HCT116 (cell line): ENCODE results near the gene SUFU. TPM values are rescaled to one million over a fixed set of nuclear protein-coding genes. Genes with fewer than 3 reads are reported as not detected.

ENCODE experiments used
- ATAC-seq: fragments of 200-7000 bp; cut with Tn5 transposase; 2 replicates; pipeline ENCODE4 v1.9.1; 2020; ENCODE audit warnings: mild to moderate bottlenecking, moderate library complexity
- BruUV-seq: library from RNA; stranded (reverse); fragments of 400-500 nt; replicated peaks from 2 replicates; lab custom pipeline; 2021; lab: Mats Ljungman, UMichigan
- CTCF ChIA-PET: fragments of 300-600 bp; sonication (Branson Sonifier 250); formaldehyde crosslinking; loops from one replicate; lab custom pipeline; 2021; ENCODE audit warnings: antibody characterized with exemption; lab: Charles Lee
- POLR2A ChIA-PET: fragments of 300-600, 350-600 bp; sonication (Branson Sonifier 250); formaldehyde crosslinking; loops from one replicate; lab custom pipeline; 2021; ENCODE audit warnings: antibody characterized with exemption; lab: Charles Lee
- RAD21 ChIA-PET, 2 experiments: fragments of 300-600 bp; sonication (Branson Sonifier 250); formaldehyde crosslinking; loops; one replicate each; lab custom pipeline; 2023; ENCODE audit warnings: low total read pairs in 2 of 2; ENCODE audit not compliant: uncharacterized antibody in 2 of 2, unreplicated experiment in 2 of 2, low non-redundant PET in 1 of 2; lab: Charles Lee
- DNase-seq: peaks from one replicate; pipeline ENCODE4 v3.0.0-alpha.2; 2010; ENCODE audit warnings: low read depth, low spot score
- H2AFZ ChIP-seq: fragments of 200-600 bp; shearing (Covaris generic), sonication (generic); 2 replicates; pipeline ENCODE4 v1.6.1; 2017; ENCODE audit warnings: low read depth, mixed run types, mixed read lengths, antibody characterized with exemption, low read length; ENCODE audit not compliant: poor library complexity, severe bottlenecking
- H3K27ac ChIP-seq: 2 replicates; pipeline ENCODE4 v1.5.1; 2012; ENCODE audit warnings: low read depth, low read length
- H3K27me3 ChIP-seq: fragments of 200-600 bp; sonication (generic); 2 replicates; pipeline ENCODE4 v1.6.1; 2016; ENCODE audit warnings: mixed run types, low read length, mixed read lengths; ENCODE audit not compliant: insufficient read depth
- H3K36me3 ChIP-seq, 2 experiments: fragments of 200-500 bp in 1 of 2; fragments of 200-600 bp in 1 of 2; sonication (Bioruptor generic) in 1 of 2; sonication (generic) in 1 of 2; 2 replicates each; pipeline versions ENCODE4 v1.5.1 to v1.6.1; 2014 to 2016; ENCODE audit warnings: low read length in 2 of 2, inconsistent platforms in 1 of 2, mixed read lengths in 1 of 2, mixed run types in 1 of 2; ENCODE audit not compliant: insufficient read depth in 2 of 2, control insufficient read depth in 1 of 2
- H3K4me1 ChIP-seq, 2 experiments: fragments of 200-600 bp in 1 of 2; sonication (generic) in 1 of 2; 2 replicates each; pipeline versions ENCODE4 v1.5.1 to v1.6.1; 2012 to 2017; ENCODE audit warnings: low read length in 2 of 2, inconsistent platforms in 1 of 2, mild to moderate bottlenecking in 1 of 2, mixed read lengths in 1 of 2, mixed run types in 1 of 2, moderate library complexity in 1 of 2; ENCODE audit not compliant: insufficient read depth in 2 of 2, control insufficient read depth in 1 of 2
- H3K4me2 ChIP-seq: fragments of 200-600 bp; sonication (generic); 2 replicates; pipeline ENCODE4 v1.6.1; 2017; ENCODE audit warnings: mixed run types, low read length, mixed read lengths
- H3K4me3 ChIP-seq, 2 experiments: fragments of 200-600 bp in 1 of 2; sonication (generic) in 1 of 2; replicated peaks in 1 of 2; 2 replicates each; pipeline ENCODE4 v1.5.1; 2011 to 2016; ENCODE audit warnings: low read length in 2 of 2, control low read depth in 1 of 2, low read depth in 1 of 2, mild to moderate bottlenecking in 1 of 2, mixed read lengths in 1 of 2, mixed run types in 1 of 2
- H3K79me2 ChIP-seq: fragments of 200-600 bp; sonication (generic); 2 replicates; pipeline ENCODE4 v1.6.1; 2017; ENCODE audit warnings: mild to moderate bottlenecking, mixed run types, low read length, moderate library complexity, mixed read lengths; ENCODE audit not compliant: insufficient read depth
- H3K9ac ChIP-seq: fragments of 200-600 bp; sonication (generic); 2 replicates; pipeline ENCODE4 v1.6.1; 2016; ENCODE audit warnings: low read length, mixed read lengths
- H3K9me2 ChIP-seq: fragments of 200-600 bp; sonication (generic), shearing (Covaris generic); 2 replicates; pipeline ENCODE4 v1.6.1; 2017; ENCODE audit warnings: mixed run types, mild to moderate bottlenecking, moderate library complexity; ENCODE audit not compliant: insufficient read depth
- H3K9me3 ChIP-seq, 2 experiments: fragments of 200-500 bp in 1 of 2; fragments of 200-600 bp in 1 of 2; sonication (Bioruptor generic) in 1 of 2; sonication (generic) in 1 of 2; 2 replicates each; pipeline ENCODE4 v1.6.1; 2014 to 2017; ENCODE audit warnings: low read length in 2 of 2, mixed read lengths in 2 of 2, inconsistent platforms in 1 of 2, low read depth in 1 of 2, mild to moderate bottlenecking in 1 of 2, mixed run types in 1 of 2, moderate library complexity in 1 of 2; ENCODE audit not compliant: control insufficient read depth in 1 of 2, insufficient read depth in 1 of 2
- H4K20me1 ChIP-seq: fragments of 200-600 bp; sonication (generic), shearing (Covaris generic); 2 replicates; pipeline ENCODE4 v1.6.1; 2017; ENCODE audit warnings: mixed run types, mild to moderate bottlenecking, moderate library complexity; ENCODE audit not compliant: insufficient read depth
- EGR1 ChIP-seq: IDR thresholded peaks from 2 replicates; pipeline ENCODE4 v1.6.1; 2012; ENCODE audit warnings: low read depth
- FOSL1 ChIP-seq: IDR thresholded peaks from 2 replicates; pipeline ENCODE4 v1.6.1; 2012; ENCODE audit warnings: low read depth
- POLR2A ChIP-seq: IDR thresholded peaks from 2 replicates; pipeline ENCODE4 v1.7.0; 2011; ENCODE audit warnings: borderline replicate concordance; ENCODE audit not compliant: insufficient read depth, insufficient read length; ENCODE audit errors: extremely low read depth
- POLR2AphosphoS5 ChIP-seq: IDR thresholded peaks from 2 replicates; pipeline ENCODE4 v1.6.1; 2011; ENCODE audit warnings: mild to moderate bottlenecking, low read depth, low read length, moderate library complexity
- RAD21 ChIP-seq: IDR thresholded peaks from 2 replicates; pipeline ENCODE4 v1.6.1; 2012; ENCODE audit warnings: low read depth, mild to moderate bottlenecking
- SP1 ChIP-seq: IDR thresholded peaks from 2 replicates; pipeline ENCODE4 v1.6.1; 2012; ENCODE audit warnings: low read depth
- TCF7L2 ChIP-seq: IDR thresholded peaks from 2 replicates; pipeline ENCODE4 v1.7.0; 2011; ENCODE audit warnings: borderline replicate concordance, inconsistent platforms; ENCODE audit not compliant: insufficient read depth, insufficient read length; ENCODE audit errors: extremely low read depth
- intact Hi-C: fragments of 100-400 bp; cut with micrococcal nuclease; formaldehyde crosslinking; loops from 2 replicates; pipeline ENCODE4 v1.10.0; 2022
- total RNA-seq: library from RNA; stranded (reverse); gene quantifications from one replicate; pipeline ENCODE4 v1.2.1, GENCODE V29; 2021; ENCODE audit not compliant: unreplicated experiment
- TF ChIP-seq, protein P1 (sequence below), 3 experiments: fragments of 200-600 bp in 1 of 3; sonication (generic) in 1 of 3; IDR thresholded peaks in 2 of 3; conservative IDR thresholded peaks in 1 of 3; 2 replicates each; pipeline ENCODE4 v1.5.1; 2012 to 2017; ENCODE audit warnings: low read depth in 2 of 3, low read length in 2 of 3, antibody characterized with exemption in 1 of 3, borderline replicate concordance in 1 of 3, control low read depth in 1 of 3, mild to moderate bottlenecking in 1 of 3, mixed read lengths in 1 of 3, mixed run types in 1 of 3, moderate library complexity in 1 of 3; ENCODE audit not compliant: insufficient read depth in 1 of 3
- TF ChIP-seq, protein P2 (sequence below): IDR thresholded peaks from 2 replicates; pipeline ENCODE4 v1.6.1; 2011; ENCODE audit warnings: mild to moderate bottlenecking, low read length, moderate library complexity; ENCODE audit not compliant: insufficient replicate concordance; ENCODE audit errors: extremely low read depth
- TF ChIP-seq, protein P3 (sequence below): IDR thresholded peaks from 2 replicates; pipeline ENCODE4 v1.6.1; 2012

The SUFU gene
- total RNA-seq, 1 experiment from 2014 or later, result 18.8 TPM

DNA sequence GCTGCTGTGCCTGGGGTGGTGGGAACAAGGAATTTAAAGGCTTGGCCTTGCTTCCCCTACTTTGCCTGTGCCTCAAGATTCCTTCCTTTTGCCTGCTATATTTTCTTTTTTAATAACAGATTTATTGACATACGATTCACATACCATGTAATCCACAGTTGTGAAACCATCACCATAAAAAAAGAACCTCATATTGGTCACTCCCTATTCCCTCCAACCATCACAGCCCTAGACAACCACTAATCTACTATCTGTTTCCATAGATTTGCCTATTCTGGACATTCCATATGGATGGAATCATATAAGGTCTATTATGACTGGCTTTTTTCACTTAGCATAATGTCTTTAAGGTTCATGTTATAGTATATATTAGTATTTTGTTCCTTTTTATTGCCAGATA is 81.3 kb downstream of the SUFU start:
- POLR2A ChIA-PET, result no interaction called here
- H3K4me2 ChIP-seq, result no peak overlapping the region
- H3K4me1 ChIP-seq, result peaks cover 0 to 3% of the 10 kb centered on the region in 2 experiments; a peak in 1 of 4 replicates
- H3K27ac ChIP-seq, result no peak overlapping the region
- no peak for TF ChIP-seq RAD21
- no peak for TF ChIP-seq TCF7L2
- TF ChIP-seq POLR2AphosphoS5, result no peak
- TF ChIP-seq FOSL1, result no peak
- no peak for TF ChIP-seq EGR1
- TF ChIP-seq, protein P1, sequence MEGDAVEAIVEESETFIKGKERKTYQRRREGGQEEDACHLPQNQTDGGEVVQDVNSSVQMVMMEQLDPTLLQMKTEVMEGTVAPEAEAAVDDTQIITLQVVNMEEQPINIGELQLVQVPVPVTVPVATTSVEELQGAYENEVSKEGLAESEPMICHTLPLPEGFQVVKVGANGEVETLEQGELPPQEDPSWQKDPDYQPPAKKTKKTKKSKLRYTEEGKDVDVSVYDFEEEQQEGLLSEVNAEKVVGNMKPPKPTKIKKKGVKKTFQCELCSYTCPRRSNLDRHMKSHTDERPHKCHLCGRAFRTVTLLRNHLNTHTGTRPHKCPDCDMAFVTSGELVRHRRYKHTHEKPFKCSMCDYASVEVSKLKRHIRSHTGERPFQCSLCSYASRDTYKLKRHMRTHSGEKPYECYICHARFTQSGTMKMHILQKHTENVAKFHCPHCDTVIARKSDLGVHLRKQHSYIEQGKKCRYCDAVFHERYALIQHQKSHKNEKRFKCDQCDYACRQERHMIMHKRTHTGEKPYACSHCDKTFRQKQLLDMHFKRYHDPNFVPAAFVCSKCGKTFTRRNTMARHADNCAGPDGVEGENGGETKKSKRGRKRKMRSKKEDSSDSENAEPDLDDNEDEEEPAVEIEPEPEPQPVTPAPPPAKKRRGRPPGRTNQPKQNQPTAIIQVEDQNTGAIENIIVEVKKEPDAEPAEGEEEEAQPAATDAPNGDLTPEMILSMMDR (IDR thresholded peaks at IDR 0.05 in 2 of 3, conservative IDR thresholded peaks at IDR 0.05 in 1 of 3; ENCODE audit: borderline replicate concordance in 1 of 3, insufficient read depth in 1 of 3, low read depth in 2 of 3, low read length in 2 of 3), result no peak
- DNase-seq, result no peak
- intact Hi-C loops, result loop anchor here (2.0 kb wide), 2 partner anchors 190 to 416 kb away; partner anchors contain the start of gene NFKB2
- H3K9me3 ChIP-seq, result no peaks in the 10 kb centered on the region
- RAD21 ChIA-PET, result no interaction called here
- no peaks in the 10 kb centered on the region for H3K79me2 ChIP-seq
- H2AFZ ChIP-seq, result no peak overlapping the region
- no peaks in the 10 kb centered on the region for H3K36me3 ChIP-seq
- no peaks in the 10 kb centered on the region for H4K20me1 ChIP-seq
- H3K9me2 ChIP-seq, result no peaks in the 10 kb centered on the region
- no TSS peak for BruUV-seq
- H3K9ac ChIP-seq, result no peak overlapping the region
- no peaks in the 10 kb centered on the region for H3K27me3 ChIP-seq
- CTCF ChIA-PET, result interaction anchor here (0.9 to 3.8 kb wide), 3 partner anchors 81 to 355 kb away, joined by 3 to 103 read pairs (median 4); partner anchors contain the start of genes ACTR1A and SUFU
- ATAC-seq, result no peak
- H3K4me3 ChIP-seq, result no peak overlapping the region

DNA sequence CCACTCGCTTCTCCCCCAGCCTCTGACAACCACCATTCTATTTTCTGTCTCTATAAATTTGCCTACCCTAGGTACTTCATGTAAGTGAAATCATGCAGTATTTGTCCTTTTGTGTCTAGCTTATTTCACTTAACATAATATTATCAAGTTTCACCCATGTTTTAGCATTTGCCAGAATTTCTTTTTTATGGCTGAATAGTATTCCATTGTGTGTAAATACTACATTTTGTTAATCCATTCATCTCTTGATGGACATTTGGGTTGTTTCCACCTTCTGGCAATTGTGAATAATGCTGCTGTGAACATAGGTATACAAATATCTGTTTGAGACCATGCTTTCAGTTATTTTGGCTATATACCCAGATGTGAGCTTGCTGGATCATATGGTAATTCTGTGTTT is 83.1 kb downstream of the SUFU start:
- intact Hi-C loops, result no loop called here
- H3K9me3 ChIP-seq, result no peaks in the 10 kb centered on the region
- 0 out of 2 replicates have a peak, but pooled peaks cover 3% of the 10 kb centered on the region for H3K79me2 ChIP-seq
- H3K4me2 ChIP-seq, result no peak overlapping the region
- H3K4me1 ChIP-seq, result peaks cover 0 to 3% of the 10 kb centered on the region in 2 experiments; a peak in 1 of 4 replicates
- ChIA-PET CTCF (interaction anchor here (1.0 to 1.1 kb wide), 2 partner anchors 10 to 83 kb away, joined by 3 to 5 read pairs; partner anchors contain the start of gene SUFU), POLR2A (no interaction called here), RAD21 (no interaction called here)
- H3K4me3 ChIP-seq, result no peak overlapping the region
- H4K20me1 ChIP-seq, result no peaks in the 10 kb centered on the region
- no peaks in the 10 kb centered on the region for H3K9me2 ChIP-seq
- H3K36me3 ChIP-seq, result no peaks in the 10 kb centered on the region
- no peak overlapping the region for H3K27ac ChIP-seq
- TF ChIP-seq, protein P2, sequence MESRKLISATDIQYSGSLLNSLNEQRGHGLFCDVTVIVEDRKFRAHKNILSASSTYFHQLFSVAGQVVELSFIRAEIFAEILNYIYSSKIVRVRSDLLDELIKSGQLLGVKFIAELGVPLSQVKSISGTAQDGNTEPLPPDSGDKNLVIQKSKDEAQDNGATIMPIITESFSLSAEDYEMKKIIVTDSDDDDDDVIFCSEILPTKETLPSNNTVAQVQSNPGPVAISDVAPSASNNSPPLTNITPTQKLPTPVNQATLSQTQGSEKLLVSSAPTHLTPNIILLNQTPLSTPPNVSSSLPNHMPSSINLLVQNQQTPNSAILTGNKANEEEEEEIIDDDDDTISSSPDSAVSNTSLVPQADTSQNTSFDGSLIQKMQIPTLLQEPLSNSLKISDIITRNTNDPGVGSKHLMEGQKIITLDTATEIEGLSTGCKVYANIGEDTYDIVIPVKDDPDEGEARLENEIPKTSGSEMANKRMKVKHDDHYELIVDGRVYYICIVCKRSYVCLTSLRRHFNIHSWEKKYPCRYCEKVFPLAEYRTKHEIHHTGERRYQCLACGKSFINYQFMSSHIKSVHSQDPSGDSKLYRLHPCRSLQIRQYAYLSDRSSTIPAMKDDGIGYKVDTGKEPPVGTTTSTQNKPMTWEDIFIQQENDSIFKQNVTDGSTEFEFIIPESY, result no peak
- no peak for TF ChIP-seq POLR2A
- no peak for TF ChIP-seq SP1
- TF ChIP-seq, protein P3, sequence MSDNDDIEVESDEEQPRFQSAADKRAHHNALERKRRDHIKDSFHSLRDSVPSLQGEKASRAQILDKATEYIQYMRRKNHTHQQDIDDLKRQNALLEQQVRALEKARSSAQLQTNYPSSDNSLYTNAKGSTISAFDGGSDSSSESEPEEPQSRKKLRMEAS, result no peak
- TF ChIP-seq EGR1, result no peak
- TF ChIP-seq, protein P1 (IDR thresholded peaks at IDR 0.05 in 2 of 3, conservative IDR thresholded peaks at IDR 0.05 in 1 of 3; ENCODE audit: borderline replicate concordance in 1 of 3, insufficient read depth in 1 of 3, low read depth in 2 of 3, low read length in 2 of 3), result no peak
- no peak overlapping the region for H3K9ac ChIP-seq
- ATAC-seq, result no peak
- DNase-seq, result no peak
- H3K27me3 ChIP-seq, result no peaks in the 10 kb centered on the region
- BruUV-seq, result no TSS peak
- H2AFZ ChIP-seq, result no peak overlapping the region
